Ovary (tissue), 9 donors: ENCODE data around the gene MRPL33. TPM values are rescaled to one million over a fixed set of nuclear protein-coding genes. Genes with fewer than 3 reads are reported as not detected.

Experiments
- DNase-seq, 5 donors: peaks; one replicate each; pipeline ENCODE4 v3.0.0-alpha.2; 2019 to 2020
- H3K27ac ChIP-seq, 2 donors: fragments of 200-600 bp; one replicate each; pipeline versions ENCODE4 v1.5.1 to v1.8.0; 2019 to 2022
- H3K27me3 ChIP-seq: fragments of 200-600 bp; one replicate; pipeline ENCODE4 v1.8.0; 2022
- H3K36me3 ChIP-seq: fragments of 200-600 bp; sonication (generic); one replicate; pipeline ENCODE4 v1.5.1; 2019
- H3K4me1 ChIP-seq: one replicate; pipeline ENCODE4 v1.8.1; 2013; ENCODE audit warnings: mild to moderate bottlenecking, moderate library complexity; ENCODE audit not compliant: insufficient read depth
- H3K4me3 ChIP-seq: fragments of 200-600 bp; sonication (generic); one replicate; pipeline ENCODE4 v1.5.1; 2017
- H3K9me3 ChIP-seq, 2 donors: fragments of 200-600 bp in 1 of 2; sonication (generic) in 1 of 2; one replicate each; pipeline versions ENCODE4 v1.5.1 to v1.8.1; 2013 to 2019; ENCODE audit warnings: mild to moderate bottlenecking in 1 of 2, moderate library complexity in 1 of 2
- EP300 ChIP-seq: sonication (generic); formaldehyde crosslinking; IDR thresholded peaks from one replicate; pipeline ENCODE4 v1.6.1; 2017; ENCODE audit warnings: antibody characterized with exemption
- POLR2A ChIP-seq: fragments of 450-650 bp; IDR thresholded peaks from one replicate; pipeline ENCODE4 v1.6.1; 2017; ENCODE audit warnings: antibody characterized with exemption, mild to moderate bottlenecking, moderate library complexity
- WGBS, 3 donors: extraction: QIAGEN DNeasy Blood & Tissue Kit in 1 of 3; methylation state at CpG; one replicate each; pipeline versions ENCODE4 v1.1.5 to v1.1.7; 2013 to 2017; 5-methylcytosine and 5-hydroxymethylcytosine counted together
- intact Hi-C, 4 donors: fragments of 100-400 bp; cut with DNase I; formaldehyde crosslinking; loops; one replicate each; pipeline versions ENCODE4 v1.11.0 to v1.15.1; 2022 to 2023
- polyA plus RNA-seq, 2 donors: library from polyadenylated mRNA; stranded (reverse); fragments of 200-250 nt in 1 of 2; fragments of 350-450 nt in 1 of 2; fragmentation: Illumina TruSeq in 1 of 2; extraction: RNeasy Lipid Tissue Mini Kit (QIAGEN cat#74804) in 1 of 2; gene quantifications; one replicate each; pipeline ENCODE4 v1.2.3, GENCODE V29; 2013 to 2014
- total RNA-seq, 7 donors: library from RNA; depleted of rRNA in 2 of 7; stranded (reverse); fragments of >200 nt in 2 of 7; fragmentation: NEBNext Ultra II Directional in 3 of 7; extraction: Animal tissue kit (Norgen Biotek cat#: 25700) in 3 of 7; gene quantifications; one replicate each; pipeline versions ENCODE4 v1.1.0 to v1.2.4, GENCODE V29; 2016 to 2023
- TF ChIP-seq, protein P1 (sequence below), 3 donors: fragments of 450-650 bp in 2 of 3; fragments of 200-600 bp in 1 of 3; IDR thresholded peaks; one replicate each; pipeline versions ENCODE4 v1.5.1 to v1.8.0; 2016 to 2022; ENCODE audit warnings: antibody characterized with exemption in 3 of 3, mild to moderate bottlenecking in 1 of 3
- donor health status: DM: no; HTN: no; CAD: no; lungs with moderate emphysema.
- donor health status: DM: no; HTN: no; CAD: no.
- donor health status: Bipolar disorder and iron deficiency.
- donor health status: DM: yes; HTN: yes; CAD: no.
- donor health status: DM: no; HTN: no; CAD: no.
- donor health status: DM: yes; HTN: yes; CAD: no.

Gene MRPL33
- total and polyA plus RNA-seq, 9 donors, result 50.5 to 246 (median 63.2) TPM

DNA sequence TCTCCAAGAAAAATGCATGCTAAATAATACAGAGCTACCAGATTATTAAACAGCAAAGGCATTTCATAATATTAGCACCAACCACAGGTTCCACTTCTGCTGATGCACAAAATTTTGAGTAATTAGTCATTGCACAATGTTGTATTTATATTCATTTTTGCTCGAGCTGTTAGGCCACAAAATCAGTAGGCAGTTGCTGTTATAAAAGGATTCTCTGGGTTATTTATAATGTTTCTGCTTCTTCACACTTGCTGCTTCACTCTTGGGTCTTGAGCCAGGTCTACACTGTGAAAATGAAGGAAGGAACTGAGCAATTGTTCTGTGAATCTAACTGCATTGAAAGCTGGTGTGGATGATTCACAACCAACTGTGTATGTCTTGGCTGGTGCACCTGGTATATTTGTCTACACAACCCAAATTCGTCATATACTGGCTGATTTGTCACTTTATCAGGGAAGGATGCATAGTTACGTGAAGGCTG, 38.3 kb downstream of the MRPL33 start:
- intact Hi-C loops, result no loop called here
- 47 to 59% (median 53%) methylated on average over 3 of the region's 3 CpGs for WGBS, 3 donors
- no peaks in the 10 kb centered on the region for H3K9me3 ChIP-seq
- no peak for DNase-seq
- H3K27ac ChIP-seq, result no peak overlapping the region
- H3K4me3 ChIP-seq, result no peak overlapping the region
- H3K4me1 ChIP-seq, result peaks cover 1% of the 10 kb centered on the region
- no peaks in the 10 kb centered on the region for H3K36me3 ChIP-seq
- TF ChIP-seq EP300 (no peak), POLR2A (no peak)
- TF ChIP-seq, protein P1, sequence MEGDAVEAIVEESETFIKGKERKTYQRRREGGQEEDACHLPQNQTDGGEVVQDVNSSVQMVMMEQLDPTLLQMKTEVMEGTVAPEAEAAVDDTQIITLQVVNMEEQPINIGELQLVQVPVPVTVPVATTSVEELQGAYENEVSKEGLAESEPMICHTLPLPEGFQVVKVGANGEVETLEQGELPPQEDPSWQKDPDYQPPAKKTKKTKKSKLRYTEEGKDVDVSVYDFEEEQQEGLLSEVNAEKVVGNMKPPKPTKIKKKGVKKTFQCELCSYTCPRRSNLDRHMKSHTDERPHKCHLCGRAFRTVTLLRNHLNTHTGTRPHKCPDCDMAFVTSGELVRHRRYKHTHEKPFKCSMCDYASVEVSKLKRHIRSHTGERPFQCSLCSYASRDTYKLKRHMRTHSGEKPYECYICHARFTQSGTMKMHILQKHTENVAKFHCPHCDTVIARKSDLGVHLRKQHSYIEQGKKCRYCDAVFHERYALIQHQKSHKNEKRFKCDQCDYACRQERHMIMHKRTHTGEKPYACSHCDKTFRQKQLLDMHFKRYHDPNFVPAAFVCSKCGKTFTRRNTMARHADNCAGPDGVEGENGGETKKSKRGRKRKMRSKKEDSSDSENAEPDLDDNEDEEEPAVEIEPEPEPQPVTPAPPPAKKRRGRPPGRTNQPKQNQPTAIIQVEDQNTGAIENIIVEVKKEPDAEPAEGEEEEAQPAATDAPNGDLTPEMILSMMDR (IDR thresholded peaks at IDR 0.05), result no peak
- H3K27me3 ChIP-seq, result no peaks in the 10 kb centered on the region

- TF ChIP-seq EP300 (no peak), POLR2A (no peak)
- TF ChIP-seq, protein P1 (IDR thresholded peaks at IDR 0.05), result no peak
- no peak for DNase-seq
- Histone ChIP-seq H3K36me3 (no peaks in the 10 kb centered on the region), H3K27me3 (no peaks in the 10 kb centered on the region), H3K4me3 (no peak overlapping the region), H3K9me3 (no peaks in the 10 kb centered on the region), H3K27ac (no peak overlapping the region), H3K4me1 (peaks cover 1% of the 10 kb centered on the region)
- intact Hi-C loops, result no loop called here
- 91 to 94% (median 94%) methylated on average over 3 of the region's 3 CpGs for WGBS, 3 donors
Measured at GRCh38 chr2:27810455-27810854, 38.9 kb downstream of the MRPL33 start.

- H3K36me3 ChIP-seq, result no peaks in the 10 kb centered on the region
- no peaks in the 10 kb centered on the region for H3K9me3 ChIP-seq
- WGBS, 3 donors, result 93 to 97% (median 94%) methylated on average over 1 of the region's 1 CpG
- no peak overlapping the region for H3K27ac ChIP-seq
- no peak for TF ChIP-seq EP300
- no peak for TF ChIP-seq POLR2A
- TF ChIP-seq, protein P1 (IDR thresholded peaks at IDR 0.05), result no peak
- intact Hi-C loops, result no loop called here
- H3K27me3 ChIP-seq, result no peaks in the 10 kb centered on the region
- DNase-seq, result no peak
- no peak overlapping the region for H3K4me3 ChIP-seq
- peaks cover 1% of the 10 kb centered on the region for H3K4me1 ChIP-seq
Measured at GRCh38 chr2:27811768-27812167, 40.2 kb downstream of the MRPL33 start.

DNA sequence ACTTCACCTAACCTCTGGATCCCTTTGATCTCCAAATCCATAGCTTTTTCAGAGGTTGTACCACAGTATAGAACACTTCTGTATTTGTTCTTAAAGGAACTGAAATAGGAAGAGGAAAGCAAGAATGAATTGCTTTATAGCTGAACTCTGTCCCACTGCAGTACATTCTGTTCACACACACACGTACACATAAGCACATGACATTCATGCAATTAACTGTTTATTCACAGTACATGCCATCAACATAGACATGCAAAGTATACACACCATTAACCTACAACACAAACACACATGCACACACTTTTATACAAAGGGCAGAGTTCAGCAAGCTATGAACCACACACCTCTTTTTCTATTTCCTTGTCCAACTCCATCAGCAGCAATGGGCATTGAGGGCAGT, 43.2 kb downstream of the MRPL33 start:
- no peak overlapping the region for H3K4me3 ChIP-seq
- H3K36me3 ChIP-seq, result no peaks in the 10 kb centered on the region
- H3K27ac ChIP-seq, result no peak overlapping the region
- DNase-seq, result no peak
- H3K4me1 ChIP-seq, result no peaks in the 10 kb centered on the region
- intact Hi-C loops, result no loop called here
- WGBS, 3 donors, result 52 to 61% (median 60%) methylated on average over 1 of the region's 1 CpG
- H3K9me3 ChIP-seq, result no peaks in the 10 kb centered on the region
- TF ChIP-seq POLR2A, result no peak
- TF ChIP-seq, protein P1 (IDR thresholded peaks at IDR 0.05), result no peak
- TF ChIP-seq EP300, result no peak
- H3K27me3 ChIP-seq, result no peaks in the 10 kb centered on the region
